IPS-NIHi7 (cell line): ENCODE results near the gene LGALS14.

Experiments used
- DNase-seq: peaks from one replicate; pipeline ENCODE4 v3.0.0; 2012; ENCODE audit warnings: mixed read lengths; ENCODE audit errors: extremely low spot score

Gene LGALS14

DNA sequence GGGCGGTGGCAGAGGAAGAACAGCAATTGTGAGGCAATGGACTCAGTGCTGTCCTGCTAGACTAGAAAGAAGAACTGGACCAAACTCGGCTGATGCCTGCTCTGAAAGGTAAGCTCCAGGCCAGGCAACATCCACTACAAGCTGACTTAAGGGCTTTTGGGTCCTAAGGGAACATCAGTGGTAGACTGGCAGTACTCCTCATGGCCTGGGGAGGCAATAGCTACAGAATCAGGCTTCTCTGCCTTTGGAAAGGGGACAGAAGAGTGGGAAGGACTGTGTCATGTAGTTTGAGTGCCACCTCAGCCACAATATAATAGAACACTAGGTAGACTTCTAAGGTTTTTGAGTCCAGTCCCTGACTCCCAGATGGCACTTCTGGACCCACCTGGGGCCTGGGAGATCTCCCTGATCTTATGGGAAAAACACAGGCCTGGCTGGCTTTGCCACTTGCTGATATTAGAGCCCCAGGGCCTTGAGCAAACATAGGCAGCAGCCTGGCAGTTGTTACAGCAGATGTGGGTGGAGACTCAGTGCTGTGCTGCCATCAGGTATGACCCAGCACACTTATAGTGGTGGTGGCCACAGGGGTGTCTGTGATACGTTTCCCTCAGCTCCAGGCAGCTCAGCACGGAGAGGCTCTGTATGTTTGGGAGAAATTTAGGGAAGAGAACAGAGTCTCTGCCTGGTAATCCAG is 42.7 kb downstream of the LGALS14 start:
- peak; percentile 16 for DNase-seq

DNA sequence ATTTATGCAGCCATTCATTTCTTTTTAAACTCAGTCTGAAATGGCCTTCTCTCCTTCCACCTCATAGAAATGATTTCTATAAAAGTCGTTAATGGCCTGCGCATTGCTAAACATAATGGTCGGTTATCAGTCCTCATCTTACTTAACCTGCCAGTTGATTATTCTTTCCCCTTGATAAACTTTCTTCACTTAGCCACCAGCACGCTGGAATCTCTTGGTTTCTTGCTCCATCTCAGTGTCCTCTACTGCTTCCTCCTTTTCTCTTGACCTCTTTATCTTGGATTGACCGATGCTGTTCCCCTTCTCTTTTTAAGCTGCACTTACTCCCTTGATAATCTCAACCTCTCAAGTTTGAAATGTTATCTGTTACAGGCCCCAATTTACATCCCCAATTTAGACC is 45.7 kb downstream of the LGALS14 start:
- DNase-seq, result no peak

DNA sequence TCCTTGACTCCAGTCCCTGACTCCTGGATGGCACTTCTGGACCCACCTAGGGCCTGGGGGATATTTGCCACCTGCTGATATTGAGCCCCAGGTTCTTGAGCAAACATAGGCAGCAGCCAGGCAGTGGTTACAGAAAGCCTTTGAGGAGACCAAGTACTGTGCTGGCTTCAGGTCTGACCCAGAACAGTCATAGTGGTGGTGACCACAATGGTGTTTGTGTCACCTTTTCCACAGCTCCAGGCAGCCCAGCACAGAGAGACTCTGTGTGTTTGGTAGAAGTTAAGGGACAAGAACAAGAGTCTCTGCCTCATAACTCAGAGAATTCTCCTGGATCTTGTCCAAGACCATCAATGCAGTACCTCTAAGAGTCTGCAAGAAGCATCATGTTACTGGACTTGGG is 48.1 kb downstream of the LGALS14 start:
- DNase-seq, result no peak

DNA sequence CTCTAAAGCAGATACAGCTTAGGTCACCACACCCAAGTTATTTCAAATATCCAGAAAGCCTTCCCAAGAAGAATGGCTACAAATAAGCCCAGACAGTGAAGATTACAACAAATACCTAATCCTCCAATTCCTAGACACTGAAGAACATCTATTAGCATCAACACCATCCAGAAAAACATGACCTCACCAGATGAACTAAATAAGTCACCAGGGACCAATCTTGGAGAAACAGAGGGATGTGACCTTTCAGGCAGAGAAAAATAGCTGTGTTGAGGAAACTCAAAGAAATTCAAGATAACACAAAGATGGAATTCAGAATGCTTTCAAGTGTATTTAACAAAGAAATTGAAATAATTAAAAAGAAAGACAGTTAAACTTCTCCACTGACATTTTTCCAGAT is 48.5 kb downstream of the LGALS14 start:
- DNase-seq, result no peak

DNA sequence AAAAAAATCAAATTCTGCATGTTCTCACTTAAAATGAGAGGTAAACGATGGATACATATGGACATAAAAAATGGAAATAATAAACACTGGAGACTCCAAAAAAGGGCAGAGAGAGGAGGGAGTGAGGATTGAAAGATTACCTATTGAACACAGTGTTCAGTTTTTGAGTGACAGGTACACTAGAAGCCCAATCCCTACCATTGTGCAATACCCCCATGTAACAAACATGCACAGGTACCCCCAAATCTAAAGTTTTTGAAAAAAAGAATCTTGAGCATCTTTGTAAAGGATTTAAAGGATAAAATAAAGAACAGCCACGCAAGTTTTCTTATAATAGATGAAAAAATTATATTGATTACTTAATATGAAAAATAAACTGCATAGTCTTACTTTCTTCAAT is 50.3 kb downstream of the LGALS14 start:
- DNase-seq, result no peak

DNA sequence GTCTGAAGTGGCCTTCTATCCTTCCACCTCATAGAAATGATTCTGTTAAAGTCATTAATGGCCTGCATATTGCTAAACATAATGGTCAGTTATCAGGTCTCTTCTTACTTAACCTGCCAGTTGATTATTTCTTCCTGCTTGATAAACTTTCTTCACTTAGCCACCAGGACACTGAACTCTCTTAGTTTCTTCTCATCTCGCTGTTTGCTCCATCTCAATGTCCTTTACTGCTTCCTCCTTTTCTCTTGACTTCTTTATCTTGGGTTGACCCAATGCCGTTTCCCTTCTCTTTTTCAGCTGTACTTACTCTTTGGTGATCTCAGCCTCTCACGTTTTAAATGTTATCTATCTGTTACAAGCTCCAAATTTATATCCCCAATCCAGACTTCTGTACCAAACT is 50.7 kb downstream of the LGALS14 start:
- DNase-seq, result no peak
